Inflammatory macrophage (primary cell): Measurements from ENCODE around the gene EEF1A2.

Source experiments
- DNase-seq, 2 donors: peaks; one replicate each; pipeline ENCODE4 v3.0.0-alpha.2; 2020 to 2022

EEF1A2 gene

DNA sequence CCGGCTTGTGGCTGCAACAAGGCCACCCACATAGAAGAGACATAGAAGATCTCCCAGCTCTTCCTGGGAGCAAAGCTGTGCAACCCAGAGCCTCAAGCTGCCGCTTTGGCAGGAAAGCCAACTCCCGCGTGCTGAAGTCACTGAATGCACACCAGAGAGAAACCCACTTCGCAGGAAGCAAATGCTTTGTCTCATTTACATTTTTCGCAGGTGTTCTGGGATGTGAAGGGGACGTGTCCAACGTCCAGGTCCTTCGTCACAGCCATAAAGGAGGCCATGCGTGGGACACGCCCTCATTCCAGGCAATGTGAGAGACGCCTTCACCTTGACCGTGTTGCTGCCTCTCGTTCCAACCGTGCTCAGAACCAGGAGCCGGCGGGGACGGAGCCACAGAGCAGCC is 50.9 kb downstream of the EEF1A2 start:
- no peak for DNase-seq

DNA sequence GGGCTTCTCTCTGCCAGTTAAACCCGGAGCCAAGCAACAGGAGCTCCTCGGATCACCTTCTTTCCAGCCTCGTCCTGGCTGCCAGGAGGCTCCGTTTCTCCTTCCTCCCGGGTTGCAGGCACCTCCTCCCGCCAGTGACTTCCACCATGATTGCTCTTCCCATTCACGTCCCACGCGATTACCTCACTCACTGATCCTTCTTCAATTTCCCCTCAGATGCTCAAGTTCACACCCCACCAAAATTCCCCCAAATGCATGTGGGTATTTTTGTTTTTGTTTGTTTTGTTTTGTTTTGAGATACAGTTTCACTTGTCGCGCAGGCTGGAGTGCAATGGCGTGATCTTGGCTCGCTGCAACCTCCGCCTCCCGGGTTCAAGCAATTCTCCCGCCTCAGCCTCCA is 51.6 kb downstream of the EEF1A2 start:
- no peak for DNase-seq

DNA sequence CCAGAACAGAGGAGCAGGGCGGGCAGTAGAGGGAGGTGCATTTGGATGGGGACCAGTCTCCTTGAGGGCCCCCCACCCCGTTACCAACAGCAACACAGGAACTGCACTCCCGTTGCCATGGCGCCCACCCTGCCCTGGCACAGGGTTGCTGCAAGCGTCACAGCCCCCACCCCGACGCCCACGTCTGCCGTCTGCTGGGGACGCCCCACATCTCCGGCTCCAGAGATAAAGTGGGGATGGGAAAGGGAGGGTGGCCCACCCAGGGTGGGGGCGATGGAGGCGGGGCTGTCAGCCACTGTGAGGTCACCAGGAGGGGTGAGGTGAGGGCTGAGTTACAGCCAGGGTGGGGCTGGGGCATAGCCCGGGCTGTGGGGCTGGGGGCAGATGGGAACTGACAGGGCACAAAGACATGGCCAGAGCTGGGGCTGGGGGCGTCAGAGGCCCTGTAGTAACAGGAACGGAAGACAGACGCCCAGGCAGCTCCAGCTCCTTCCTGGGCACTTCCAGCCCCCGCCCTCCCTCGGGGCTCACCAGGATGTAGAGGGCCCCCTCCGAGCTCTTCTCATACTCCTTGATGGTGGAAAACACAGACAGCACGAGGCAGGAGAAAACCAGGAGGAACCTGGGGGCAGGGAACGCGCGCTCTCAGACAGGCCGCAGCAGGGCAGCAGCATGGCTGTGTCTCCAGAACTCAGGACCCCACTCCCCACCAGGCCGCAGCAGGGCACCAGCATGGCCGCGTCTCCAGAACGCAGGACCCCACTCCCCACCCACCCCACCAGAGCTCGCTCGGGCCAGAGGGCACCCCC is 52.5 kb downstream of the EEF1A2 start:
- DNase-seq: no peak

DNA sequence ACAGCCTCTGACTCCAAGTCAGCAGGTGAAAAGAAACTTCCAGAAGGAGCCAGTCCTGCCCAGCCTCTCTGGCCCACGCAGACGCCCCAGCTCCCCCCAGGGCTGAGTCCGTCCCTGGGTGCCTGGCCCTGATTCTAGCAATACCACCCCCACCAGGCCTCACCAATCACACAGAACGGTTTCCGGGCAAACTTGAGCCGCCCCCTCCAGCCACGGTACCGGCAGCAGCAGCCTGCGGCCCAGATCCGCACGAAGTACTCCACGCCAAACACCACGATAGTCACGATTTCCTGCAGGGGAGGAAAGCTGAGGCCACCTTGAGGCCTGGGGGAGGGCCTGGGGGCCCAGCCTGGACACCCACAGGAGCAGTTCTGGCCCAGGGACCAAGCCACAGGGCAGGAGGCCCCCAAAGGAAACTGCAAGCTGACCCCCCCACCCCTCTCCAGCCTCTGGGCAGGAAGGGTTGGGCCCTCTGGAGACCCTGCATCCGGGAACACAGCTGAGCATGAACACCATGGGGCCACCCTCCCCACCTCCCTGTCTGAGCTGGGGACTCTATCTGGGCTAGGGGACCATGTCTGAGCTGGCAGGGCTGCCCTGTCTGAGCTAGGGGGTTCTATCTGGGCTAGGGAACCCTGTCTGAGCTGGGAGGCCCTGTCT is 53.7 kb downstream of the EEF1A2 start:
- DNase-seq: no peak

DNA sequence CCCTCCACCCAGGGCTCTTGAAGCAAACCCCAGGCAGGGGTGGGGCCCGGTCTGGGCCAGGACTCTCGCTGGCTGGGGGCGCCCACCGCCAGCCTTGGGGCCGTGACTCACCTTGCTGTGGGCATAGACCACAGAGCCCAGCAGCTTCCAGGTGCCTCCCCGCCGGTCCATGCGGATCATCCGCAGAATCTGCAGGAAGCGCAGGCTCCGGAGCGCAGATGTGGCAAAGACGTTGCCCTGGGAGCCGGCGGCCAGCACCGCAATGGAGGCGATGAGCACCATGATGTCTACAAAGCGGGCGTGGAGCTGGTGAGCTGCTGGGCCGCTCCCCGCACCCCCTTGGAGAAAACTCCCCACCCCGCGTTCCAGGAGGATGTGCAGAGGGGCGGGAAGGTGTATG is 54.3 kb downstream of the EEF1A2 start:
- DNase-seq: no peak

DNA sequence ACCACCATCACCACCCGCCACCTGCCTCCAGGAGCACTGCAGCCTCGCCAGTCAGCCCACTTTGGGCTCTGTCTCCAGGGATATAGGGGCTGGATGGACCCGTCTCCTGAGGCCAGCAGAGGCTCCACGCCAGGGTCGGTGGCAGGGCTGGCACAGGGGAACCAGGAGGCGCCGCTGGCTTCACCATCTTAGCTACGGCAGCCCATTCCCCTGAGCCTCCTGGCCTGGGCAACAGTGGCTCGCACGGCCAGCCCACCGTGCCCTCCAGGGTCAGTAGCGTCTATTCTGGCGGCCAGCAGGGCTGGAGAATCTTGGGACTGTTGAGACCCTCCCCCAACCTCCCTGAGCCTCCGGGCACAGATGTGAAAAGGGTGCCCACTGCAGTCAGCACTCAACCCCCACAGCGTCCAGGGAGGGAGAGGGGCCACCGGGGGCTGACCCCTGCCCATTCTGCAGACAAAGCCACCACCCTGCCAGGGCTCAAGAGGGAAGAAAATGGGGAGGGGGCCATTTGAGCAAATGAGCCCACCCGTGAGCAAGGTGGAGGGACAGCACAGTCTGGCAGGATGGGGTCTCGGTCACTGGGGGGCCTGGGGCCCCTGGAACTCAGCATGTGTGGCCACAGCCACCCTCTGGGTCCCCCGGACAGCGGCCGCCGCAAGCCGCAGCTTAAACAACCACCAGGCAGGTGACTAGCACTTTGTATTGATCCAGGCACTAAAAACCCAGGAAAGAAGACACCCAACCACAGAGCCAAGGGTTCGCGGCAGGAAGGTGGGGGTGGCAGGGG is 55.1 kb downstream of the EEF1A2 start:
- DNase-seq: no peak

DNA sequence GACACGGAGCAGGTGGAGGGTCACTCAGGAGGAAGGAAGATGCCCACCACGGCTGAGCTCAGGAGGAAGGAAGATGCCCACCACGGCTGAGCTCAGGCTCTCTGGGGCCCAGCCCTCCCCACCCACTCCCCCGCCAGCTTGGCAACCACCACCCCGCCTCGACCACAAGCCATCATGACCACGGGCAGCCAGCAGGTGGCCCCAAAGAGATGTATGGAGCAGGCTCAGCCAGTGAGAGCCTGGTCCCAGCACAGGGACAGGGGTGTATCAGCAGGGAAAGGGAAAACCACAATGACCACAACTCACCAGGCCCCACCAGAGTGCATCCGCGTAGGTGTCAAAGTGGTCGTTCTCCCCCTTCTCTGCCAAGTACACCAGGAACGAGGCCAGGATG is 56.8 kb downstream of the EEF1A2 start:
- DNase-seq: peak; percentile 23 to 52

DNA sequence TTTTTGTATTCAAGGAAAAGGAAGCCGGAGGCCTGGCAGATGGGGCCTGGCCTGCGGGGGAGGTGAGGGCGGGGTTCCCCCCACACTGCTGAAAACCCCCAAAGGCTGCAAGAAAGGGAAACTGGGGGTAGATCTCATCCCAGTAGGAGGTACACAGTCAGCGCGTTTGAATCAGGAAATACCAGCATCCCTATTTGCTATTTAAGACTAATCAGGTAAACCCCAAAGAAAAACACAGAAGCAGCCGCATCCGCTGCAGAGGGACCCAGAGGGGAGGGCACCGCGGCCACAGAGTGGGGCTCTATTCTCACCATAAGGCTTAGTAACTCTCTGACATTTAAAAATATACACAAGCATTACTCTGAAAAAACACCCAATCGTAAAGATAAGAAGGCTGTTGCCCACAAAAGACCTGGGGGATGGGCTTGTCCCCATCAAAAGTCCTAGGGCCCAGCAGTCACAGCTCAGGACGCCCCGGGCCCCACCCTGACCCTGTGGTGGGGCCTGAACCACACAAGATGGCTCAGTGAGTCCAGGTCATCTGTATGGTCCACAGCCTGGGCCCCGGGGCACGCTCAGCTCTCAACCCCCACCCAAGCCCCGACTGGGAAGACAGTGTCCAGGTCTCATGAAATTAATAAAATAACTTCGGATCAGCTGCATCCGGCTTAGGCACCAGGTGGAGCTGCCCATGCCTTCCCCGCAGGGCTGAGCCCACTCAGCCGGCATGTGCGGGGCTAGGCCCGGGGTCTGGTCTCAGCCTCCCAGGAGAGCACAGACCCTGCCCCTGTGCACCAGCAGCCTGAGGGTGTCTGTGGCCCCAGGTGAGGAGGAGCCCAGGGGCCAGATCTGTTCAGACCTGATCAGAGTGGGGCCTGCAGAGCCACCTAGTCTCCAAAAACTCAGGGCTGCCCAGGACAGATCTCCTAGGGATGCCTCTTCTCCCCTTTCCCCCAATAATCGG is 57.5 kb downstream of the EEF1A2 start:
- peak; percentile 13 to 49 for DNase-seq

DNA sequence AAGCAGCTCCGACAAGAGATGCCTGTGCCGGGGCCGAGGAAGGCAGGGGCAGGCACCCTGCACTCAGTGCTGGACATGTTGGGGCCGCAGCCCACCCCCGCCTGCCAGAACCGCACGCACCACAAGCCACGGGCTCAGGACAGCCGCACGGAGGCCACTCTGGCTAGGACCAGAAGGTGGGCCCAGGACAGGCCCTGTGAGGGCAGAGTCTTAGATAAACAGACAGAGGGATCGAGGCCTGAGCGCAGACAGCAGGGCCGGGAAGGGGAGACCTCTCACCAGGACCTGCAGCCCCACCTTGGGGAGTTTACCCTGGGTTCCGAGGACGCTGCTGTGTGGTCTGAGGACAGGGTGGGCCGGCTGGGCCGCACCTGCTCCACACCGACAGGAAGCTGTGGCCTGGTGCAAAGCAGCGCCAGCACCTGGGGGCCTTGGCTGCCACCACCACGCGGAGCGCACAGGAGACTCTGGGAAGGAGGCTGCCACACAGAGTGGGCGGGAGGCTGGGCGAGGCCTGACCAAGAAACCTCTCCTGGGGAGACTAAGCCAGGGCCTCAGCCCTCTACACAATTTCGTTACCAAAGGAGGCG is 58.4 kb downstream of the EEF1A2 start:
- DNase-seq: no peak

DNA sequence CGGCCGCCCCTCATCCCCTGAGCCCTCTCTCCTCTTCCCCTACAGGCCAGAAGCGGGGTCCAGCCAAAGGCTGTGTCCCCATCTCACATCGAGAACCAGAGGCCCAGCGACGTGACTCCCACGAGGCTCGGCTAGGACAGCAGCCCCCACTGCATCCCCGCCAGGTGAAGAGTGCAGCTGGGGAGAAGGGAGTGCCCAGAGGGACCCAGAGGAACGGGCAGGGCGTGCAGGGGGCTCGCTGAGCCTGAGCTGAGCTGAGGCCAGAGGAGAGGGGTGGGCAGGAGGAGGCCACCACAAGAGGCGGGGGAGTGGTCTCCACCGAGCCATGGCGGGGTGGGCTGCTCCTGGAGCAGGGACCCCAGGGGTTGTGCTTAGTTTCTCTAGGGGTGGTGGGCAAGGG is 59.0 kb downstream of the EEF1A2 start:
- no peak for DNase-seq

DNA sequence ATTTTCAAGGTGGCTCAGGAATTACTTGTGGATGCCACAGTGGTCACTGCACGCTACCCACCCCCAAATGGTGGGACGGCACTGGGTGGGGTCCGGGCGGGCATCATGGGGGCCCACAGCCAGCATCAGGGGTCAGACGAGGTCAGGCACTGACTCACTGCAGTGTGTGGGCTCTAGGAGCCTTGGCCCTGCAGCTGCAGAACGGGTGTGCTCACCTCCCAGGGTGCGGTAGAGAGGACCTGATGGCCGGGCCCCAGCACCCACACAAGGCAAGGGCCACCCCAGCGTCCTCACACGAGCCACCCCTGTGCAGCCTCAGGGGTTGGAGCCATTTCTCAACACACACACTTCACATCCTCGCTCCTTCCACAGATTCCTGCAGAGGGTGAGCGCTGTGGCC is 60.8 kb downstream of the EEF1A2 start:
- DNase-seq: no peak
